ENCODE measurements around the gene NRIP1. TPM values are rescaled to one million over a fixed set of nuclear protein-coding genes. Genes with fewer than 3 reads are reported as not detected.

NRIP1 gene
- total and polyA plus RNA-seq, 10 of the 15 experiments (the other 5 are each of a cell fraction or from before 2014, with no cell fraction given), result 2.9 to 26.1 (median 9.3) TPM

DNA sequence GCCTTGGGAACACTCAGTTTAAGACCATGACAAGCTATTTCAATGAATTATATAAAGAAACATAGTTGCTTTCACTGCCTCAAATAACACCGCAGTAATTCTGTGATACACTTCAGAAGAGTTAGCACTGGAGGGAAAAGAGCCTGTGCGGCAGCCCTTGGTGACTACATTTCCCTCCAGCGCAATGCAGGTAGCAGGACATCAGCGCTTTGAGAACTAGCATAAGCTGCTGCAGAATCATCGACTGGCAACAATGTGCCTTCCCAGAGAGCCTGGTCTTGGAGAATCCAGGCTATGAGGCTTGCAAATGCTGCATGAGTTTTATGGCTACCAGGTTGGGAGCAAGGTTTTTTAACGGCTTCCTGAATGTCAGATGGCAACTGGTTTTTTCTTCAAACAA lies 7.5 kb downstream of the NRIP1 start:
- no peaks in the 10 kb centered on the region for H3K27me3 ChIP-seq (replicated peaks in 1 of 2; ENCODE audit: control insufficient read depth in 2 of 2, insufficient read depth in 2 of 2, low read length in 1 of 2)
- POLR2A ChIA-PET, result no interaction called here
- peaks cover 99% of the 10 kb centered on the region for H3K79me2 ChIP-seq (ENCODE audit: control insufficient read depth, insufficient read depth, low read length)
- intact Hi-C loops (cut with micrococcal nuclease; ENCODE audit: unreplicated experiment), result no loop called here
- peak overlapping the region; percentile 74 for H3K27ac ChIP-seq (ENCODE audit: control insufficient read depth, insufficient read depth)
- peaks cover 4% of the 10 kb centered on the region for H3K4me1 ChIP-seq (ENCODE audit: control insufficient read depth, insufficient read depth, low read length)
- H4K20me1 ChIP-seq (ENCODE audit: control insufficient read depth, insufficient read depth), result no peaks in the 10 kb centered on the region
- peak; percentile 44 for ATAC-seq
- SMC1A ChIA-PET (ENCODE audit: uncharacterized antibody, unreplicated experiment), result interaction anchor here (0.9 to 1.8 kb wide), 3 partner anchors 8 to 180 kb away, joined by 3 to 6 read pairs (median 4); no protein-coding TSS in a partner anchor
- RAD21 ChIA-PET (ENCODE audit: unreplicated experiment), result interaction anchor here (0.6 to 1.8 kb wide), 4 partner anchors 8 to 193 kb away, joined by 3 to 7 read pairs (median 5); partner anchors contain the start of gene NRIP1
- BruUV-seq (replicated peaks), result no TSS peak
- DNase-seq (ENCODE audit: low read depth, low spot score), result no peak
- H3K4me3 ChIP-seq, result peak overlapping the region; percentile 67
- no peak overlapping the region; the same call in 1 of the 2 replicates for H3K9ac ChIP-seq (ENCODE audit: control insufficient read depth, insufficient read depth, low read length)
- in situ Hi-C loops (cut with MboI), result no loop called here
- CTCF ChIA-PET, result no interaction called here
- H3K9me3 ChIP-seq (replicated peaks; ENCODE audit: control insufficient read depth, insufficient read depth, low read length), result no peaks in the 10 kb centered on the region
- 0 out of 2 replicates have a peak overlapping the region, but pooled peaks have one; percentile 11 for H2AFZ ChIP-seq (ENCODE audit: control insufficient read depth, low read depth, low read length)
- WGBS (ENCODE audit: insufficient coverage, insufficient replicate concordance, low lambda C conversion rate, missing lambda C conversion rate), result 8% methylated on average over 6 of the region's 6 CpGs
- H3K36me3 ChIP-seq (ENCODE audit: control insufficient read depth in 2 of 2, insufficient read depth in 2 of 2, low read length in 1 of 2), result no peaks in the 10 kb centered on the region
- H3K4me2 ChIP-seq (ENCODE audit: control insufficient read depth, insufficient read depth), result peak overlapping the region; percentile 89
- no peak for FAIRE-seq
- no peak for TF ChIP-seq RAD51 (IDR thresholded peaks at IDR 0.05)
- no peak for TF ChIP-seq POLR2AphosphoS2 (IDR thresholded peaks at IDR 0.05; ENCODE audit: low read depth, low read length)
- no peak for TF ChIP-seq STAT1 (conservative IDR thresholded peaks at IDR 0.05)
- TF ChIP-seq ZNF592 (IDR thresholded peaks at IDR 0.05), result no peak
- no peak for TF ChIP-seq NBN (IDR thresholded peaks at IDR 0.05)
- no peak for TF ChIP-seq MTA3 (IDR thresholded peaks at IDR 0.05; ENCODE audit: borderline replicate concordance, low read length)
- TF ChIP-seq EGR1 (IDR thresholded peaks at IDR 0.05; ENCODE audit: borderline replicate concordance in 1 of 2, low read depth in 2 of 2, low read length in 2 of 2), result no peak
- no peak for TF ChIP-seq ZBED1 (IDR thresholded peaks at IDR 0.05; ENCODE audit: borderline replicate concordance)
- TF ChIP-seq RBBP5 (conservative IDR thresholded peaks at IDR 0.05), result no peak
- no peak for TF ChIP-seq ZBTB33 (IDR thresholded peaks at IDR 0.05)
- TF ChIP-seq NKRF (conservative IDR thresholded peaks at IDR 0.05), result no peak
- TF ChIP-seq BRCA1 (IDR thresholded peaks at IDR 0.05; ENCODE audit: low read depth, low read length), result no peak
- TF ChIP-seq CHD1 (IDR thresholded peaks at IDR 0.05; ENCODE audit: low read depth, low read length), result no peak
- no peak for TF ChIP-seq ZNF274 (IDR thresholded peaks at IDR 0.05; ENCODE audit: insufficient read depth, insufficient read length)
- TF ChIP-seq PKNOX1 (IDR thresholded peaks at IDR 0.05), result no peak

Data from GM12878 (cell line).